ENCODE data around the gene TEX2.

DNA sequence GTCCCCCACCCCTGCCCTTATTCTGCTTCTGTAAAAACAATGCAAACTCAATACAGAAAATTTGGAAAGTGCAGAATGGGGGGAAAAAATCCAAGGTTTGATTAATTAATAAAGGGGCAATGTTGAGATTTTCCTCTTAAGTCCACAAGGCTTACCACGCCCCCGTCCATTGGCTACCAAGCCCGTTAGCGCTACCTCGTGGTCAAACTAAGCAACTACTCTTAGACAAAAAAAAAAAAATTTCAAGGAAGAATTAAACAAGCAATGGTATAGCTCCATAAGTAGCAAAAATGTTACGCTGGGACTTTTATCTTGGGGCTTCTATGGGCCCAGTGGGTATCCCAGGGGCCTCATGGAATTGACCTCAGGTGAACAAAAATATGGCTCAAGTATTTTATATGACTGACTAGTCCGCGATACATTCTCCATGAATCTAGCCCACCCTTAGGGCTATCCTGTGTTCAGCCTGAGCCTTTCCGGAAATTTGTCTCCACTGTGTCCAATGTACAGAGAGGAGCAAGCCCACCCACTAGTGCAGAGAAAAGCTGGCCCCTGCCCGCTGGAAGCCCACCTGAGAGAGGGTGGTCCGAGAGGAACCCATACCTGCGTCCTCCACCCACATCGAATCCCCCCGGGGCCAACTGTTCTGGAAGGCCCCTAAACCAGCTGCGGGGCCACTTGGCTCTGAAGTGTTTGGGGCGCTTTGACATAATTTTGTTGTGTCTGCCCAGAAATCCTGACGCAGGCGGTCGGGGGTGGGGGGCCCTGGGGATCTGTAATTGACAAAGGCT is 19.1 kb upstream of the TEX2 start:
- TF ChIP-seq, protein P1, sequence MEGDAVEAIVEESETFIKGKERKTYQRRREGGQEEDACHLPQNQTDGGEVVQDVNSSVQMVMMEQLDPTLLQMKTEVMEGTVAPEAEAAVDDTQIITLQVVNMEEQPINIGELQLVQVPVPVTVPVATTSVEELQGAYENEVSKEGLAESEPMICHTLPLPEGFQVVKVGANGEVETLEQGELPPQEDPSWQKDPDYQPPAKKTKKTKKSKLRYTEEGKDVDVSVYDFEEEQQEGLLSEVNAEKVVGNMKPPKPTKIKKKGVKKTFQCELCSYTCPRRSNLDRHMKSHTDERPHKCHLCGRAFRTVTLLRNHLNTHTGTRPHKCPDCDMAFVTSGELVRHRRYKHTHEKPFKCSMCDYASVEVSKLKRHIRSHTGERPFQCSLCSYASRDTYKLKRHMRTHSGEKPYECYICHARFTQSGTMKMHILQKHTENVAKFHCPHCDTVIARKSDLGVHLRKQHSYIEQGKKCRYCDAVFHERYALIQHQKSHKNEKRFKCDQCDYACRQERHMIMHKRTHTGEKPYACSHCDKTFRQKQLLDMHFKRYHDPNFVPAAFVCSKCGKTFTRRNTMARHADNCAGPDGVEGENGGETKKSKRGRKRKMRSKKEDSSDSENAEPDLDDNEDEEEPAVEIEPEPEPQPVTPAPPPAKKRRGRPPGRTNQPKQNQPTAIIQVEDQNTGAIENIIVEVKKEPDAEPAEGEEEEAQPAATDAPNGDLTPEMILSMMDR (conservative IDR thresholded peaks at IDR 0.05): peak; percentile 86
- no peak for TF ChIP-seq EZH2 (IDR thresholded peaks at IDR 0.05; ENCODE audit: low read depth)

Data from PC-9 (cell line).